Measurements from ENCODE around the gene ZNF750.

ZNF750 gene

DNA sequence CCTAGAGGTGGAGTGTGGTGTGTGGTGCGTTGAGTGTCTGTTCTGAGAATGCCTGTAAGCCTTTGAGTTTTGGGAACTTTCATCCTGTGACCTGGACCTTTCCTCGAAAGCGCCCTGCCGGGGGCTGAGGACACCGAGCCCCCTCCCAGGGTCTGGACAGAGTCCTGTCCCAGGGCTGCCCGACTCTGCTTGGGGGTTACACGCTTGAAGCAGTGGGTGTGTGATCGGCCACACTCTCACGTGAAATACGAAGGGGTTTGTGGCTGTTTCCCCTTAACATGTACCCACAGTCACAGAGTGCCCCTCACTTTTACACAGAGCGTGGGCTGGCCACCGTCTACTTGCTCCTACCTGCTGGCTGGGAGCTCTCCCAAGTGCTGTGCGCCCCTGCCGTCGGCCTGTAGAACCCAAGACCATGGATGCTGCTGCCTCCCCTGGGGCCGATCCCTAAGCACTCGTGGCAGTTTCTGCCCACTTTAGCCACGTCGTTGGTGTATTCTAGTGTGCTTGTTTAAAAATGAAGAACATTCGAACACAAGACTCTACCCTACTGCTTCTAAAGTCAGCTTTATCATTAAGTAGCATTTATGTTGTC is 6.8 kb downstream of the ZNF750 start:
- DNase-seq = no peak

DNA sequence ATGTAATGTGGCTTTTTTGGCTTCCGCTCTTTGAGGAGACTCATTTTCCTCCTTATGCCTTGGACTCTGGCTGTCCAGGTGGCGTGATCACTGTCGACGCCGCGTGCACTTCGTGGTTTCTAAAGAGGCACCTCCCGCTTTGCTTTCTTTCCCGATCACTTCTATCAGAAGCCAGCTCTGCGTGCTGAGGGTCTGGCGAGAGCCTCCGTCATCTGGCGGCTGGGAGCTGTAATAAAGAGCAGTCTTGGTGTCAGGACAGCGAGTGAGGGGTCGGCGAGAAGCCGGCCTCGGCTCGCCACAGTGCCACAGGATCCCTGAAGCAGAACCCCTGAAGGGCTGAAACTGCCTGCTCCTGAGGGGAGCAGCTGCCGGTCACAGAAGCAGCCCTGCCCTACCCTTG is 7.4 kb downstream of the ZNF750 start:
- DNase-seq = no peak

- DNase-seq = no peak
Observed at GRCh38 chr17:82831818-82832200, 8.0 kb downstream of the ZNF750 start.

- no peak for DNase-seq
Observed at GRCh38 chr17:82831041-82831817, 8.6 kb downstream of the ZNF750 start.

GRCh38 chr17:82830249-82830661 is 9.6 kb downstream of the ZNF750 start:
- no peak for DNase-seq

DNA sequence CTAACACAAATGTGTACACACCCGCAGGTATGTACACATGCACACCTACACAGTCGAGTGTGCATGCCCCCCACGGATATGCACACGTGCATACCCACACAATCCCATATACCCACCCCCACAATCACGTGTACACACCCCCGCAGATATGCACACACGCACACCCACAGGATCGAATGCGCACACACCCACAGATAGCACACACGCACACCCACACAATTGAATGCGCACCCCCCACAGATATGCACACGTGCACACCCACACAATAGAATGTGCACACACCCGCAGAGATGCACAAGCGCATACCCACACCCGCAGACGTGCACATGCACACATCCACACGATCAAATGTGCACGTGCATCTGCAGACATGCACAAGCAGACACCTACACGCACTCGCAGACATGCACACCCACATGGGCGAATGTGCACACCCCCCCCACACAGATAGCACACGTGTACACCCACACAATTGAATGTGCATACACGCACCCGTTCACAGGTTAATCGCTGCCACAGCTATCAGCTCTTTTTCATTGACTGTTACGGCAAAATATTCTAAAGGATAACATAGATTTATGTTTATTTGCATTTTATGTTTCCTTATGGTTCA is 10.8 kb downstream of the ZNF750 start:
- DNase-seq = no peak

- no peak for DNase-seq
Observed at GRCh38 chr17:82826956-82827355, 12.9 kb downstream of the ZNF750 start.

- no peak for DNase-seq
Observed at GRCh38 chr17:82826211-82826610, 13.6 kb downstream of the ZNF750 start.

DNA sequence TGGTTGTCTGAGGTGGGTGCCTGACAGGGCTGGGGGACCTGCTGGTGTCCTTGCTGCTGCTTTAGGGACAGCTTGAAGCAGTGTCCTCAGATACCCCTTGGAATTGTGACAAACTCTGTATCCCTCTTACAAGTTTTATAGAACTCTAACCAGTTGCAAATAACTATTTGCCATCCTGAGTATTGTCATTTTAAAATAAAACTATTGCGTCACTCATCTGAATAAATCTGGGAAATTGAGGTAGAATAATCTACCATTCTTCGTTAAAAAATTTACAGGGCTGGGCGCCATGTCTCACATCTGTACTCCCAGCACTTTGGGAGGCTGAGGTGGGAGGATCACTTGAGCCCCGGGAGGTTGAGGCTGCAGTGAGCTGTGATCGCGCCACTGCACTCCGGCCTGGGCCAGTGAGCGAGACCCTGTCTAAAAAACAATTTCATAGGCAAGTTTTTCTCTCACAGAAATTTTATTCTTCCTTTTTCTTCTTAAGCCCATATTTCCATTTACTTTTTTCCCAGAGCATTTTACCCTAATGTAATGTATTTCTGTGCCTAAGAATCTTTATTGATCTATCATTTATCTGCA is 14.2 kb downstream of the ZNF750 start:
- no peak for DNase-seq

- no peak for DNase-seq
Observed at GRCh38 chr17:82823004-82823403, 16.8 kb downstream of the ZNF750 start.

GRCh38 chr17:82822281-82822680 is 17.5 kb downstream of the ZNF750 start:
- DNase-seq = no peak

- DNase-seq = no peak
Observed at GRCh38 chr17:82821554-82821953, 18.3 kb downstream of the ZNF750 start.

DNA sequence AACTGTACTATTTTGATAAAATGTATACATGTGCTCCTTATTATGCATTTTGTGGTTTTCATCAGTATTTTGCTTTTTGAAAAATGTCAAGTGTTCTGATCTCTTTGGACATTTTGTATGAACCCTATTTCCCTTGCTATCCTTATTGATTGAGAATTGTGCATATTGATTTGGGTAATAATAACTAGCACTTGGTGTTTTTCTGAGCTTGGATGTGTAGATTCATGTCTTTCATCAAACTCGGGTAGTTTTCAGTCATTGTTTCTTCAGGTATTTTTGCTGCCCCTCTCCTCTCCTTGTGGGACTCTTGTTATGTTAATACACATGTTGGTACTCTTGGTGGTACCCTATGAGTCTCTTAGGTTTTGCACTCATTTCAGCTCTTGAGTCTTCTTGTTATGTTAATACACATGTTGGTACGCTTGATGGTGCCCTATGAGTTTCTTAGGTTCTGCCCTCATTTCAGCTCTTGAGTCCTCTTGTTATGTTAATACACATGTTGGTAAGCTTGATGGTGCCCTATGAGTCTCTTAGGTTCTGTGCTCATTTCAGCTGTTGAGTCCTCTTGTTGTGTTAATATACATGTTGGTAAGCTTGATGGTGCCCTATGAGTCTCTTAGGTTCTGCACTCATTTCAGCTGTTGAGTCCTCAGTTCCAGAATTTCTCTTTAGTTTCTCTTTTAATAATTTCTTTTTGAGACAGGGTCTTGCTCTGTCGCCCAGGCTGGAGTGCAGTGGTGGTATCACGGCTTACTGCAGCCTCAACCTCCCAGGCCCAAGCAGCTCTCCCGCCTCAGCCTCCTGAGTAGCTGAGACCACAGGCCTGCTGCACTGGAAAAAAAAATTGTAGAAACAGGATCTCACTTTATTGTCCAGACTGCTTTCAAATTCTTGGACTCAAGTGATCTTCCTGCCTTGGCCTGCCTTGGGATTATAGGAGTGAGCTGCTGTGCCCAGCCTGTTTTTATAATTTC is 19.3 kb downstream of the ZNF750 start:
- DNase-seq = no peak

GRCh38 chr17:82817947-82818346 is 21.9 kb downstream of the ZNF750 start:
- DNase-seq = no peak

- DNase-seq = peak; percentile 38
Observed at GRCh38 chr17:82816358-82816757, 23.5 kb downstream of the ZNF750 start.

DNA sequence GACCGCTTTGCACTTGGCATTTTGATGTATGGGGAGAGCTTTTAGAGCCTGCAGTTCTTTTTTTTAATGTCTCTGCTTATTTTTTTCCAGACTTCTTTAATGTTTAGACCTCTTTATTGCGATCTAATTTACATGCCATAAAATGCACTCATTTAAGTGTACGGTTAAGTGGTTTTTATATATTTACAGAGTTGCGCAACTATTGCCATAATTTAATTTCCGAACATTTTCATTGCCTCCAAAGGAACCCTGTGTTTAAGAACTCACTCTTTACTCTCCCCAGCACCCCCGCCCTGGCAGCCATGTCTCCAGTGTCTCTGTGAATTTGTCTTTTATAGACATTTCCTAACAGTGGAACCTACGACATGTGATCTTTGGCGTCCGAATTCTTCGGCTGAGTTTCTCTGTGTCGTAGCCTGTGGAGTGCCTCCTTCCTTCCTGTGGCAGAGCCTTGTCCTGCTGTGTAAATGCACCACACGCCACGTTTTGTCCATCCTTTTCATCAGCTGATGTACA is 24.0 kb downstream of the ZNF750 start:
- no peak for DNase-seq

GRCh38 chr17:82815354-82815753 is 24.5 kb downstream of the ZNF750 start:
- no peak for DNase-seq

DNA sequence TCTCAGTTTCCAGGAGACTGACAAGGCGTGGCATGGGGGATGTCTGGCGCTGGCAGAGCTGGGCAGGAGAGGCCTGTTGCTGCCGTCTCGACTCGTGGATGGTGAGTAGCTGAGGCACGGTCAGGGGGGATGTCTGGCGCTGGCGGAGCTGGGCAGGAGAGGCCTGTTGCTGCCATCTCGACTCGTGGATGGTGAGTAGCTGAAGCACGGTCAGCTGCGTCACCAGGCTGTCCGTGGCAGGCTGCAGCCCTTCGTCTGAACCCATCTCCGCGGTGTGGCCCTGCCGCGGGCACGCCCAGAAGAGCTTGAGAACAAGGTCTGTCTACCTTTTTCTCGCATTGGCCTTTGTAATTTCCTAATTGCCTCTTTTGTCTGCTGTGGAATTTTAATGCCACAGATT is 25.0 kb downstream of the ZNF750 start:
- no peak for DNase-seq

DNA sequence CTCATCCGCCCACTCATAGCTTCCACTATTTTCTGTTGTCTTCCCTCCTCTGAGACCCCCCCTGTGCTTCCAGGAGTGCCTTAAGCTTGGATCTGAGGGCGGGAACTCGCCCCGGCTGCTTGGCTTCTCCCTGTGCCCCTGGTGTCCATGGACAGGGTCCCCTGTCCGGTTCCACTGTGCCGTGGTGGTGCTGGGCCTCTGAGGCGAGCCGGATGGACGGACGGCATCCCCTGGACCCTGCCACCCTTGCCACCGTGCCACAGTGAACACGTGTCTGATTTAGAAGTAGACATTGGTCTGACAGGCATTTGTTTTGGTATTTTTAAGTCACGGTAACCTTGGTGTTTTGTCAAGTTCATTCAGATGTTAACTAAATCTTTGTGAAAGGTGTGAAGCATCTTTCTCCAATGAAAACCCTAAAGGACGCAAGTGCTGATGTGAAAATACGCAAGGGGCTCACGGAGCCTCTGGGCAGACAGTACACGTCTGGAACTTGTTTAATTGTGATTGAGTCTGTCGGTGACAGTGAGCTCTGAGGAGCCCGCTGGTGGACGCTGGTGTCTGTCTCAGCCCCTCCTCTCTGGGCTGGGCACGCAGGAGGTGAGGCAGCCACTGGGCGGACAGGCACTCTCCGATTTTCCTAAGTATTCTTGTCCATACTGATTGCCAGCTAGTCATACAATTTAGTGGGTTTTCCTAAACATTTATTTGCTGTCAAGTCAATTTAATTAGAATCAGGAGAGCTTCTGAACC is 26.3 kb downstream of the ZNF750 start:
- no peak for DNase-seq

DNA sequence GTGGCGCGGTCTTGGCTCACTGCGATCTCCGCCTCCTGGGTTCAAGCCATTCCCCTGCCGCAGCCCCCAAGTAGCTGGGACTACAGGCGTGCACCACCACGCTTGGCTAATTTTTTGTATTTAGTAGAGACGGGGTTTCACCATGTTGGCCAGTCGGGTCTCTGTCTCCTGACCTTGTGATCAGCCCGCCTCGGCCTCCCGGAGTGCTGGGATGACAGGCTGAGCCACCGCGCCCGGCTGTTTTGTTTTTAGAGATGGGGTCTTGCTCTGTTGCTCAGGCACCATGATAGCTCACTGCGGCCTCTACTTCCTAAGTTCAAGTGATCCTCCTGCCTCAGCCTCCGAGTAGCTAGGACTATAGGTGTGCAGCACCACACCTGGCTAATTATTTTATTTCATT is 27.2 kb downstream of the ZNF750 start:
- DNase-seq = no peak

GRCh38 chr17:82812058-82812457 is 27.8 kb downstream of the ZNF750 start:
- no peak for DNase-seq
